Measurements from ENCODE around the gene SEC24C.

The SEC24C gene

DNA sequence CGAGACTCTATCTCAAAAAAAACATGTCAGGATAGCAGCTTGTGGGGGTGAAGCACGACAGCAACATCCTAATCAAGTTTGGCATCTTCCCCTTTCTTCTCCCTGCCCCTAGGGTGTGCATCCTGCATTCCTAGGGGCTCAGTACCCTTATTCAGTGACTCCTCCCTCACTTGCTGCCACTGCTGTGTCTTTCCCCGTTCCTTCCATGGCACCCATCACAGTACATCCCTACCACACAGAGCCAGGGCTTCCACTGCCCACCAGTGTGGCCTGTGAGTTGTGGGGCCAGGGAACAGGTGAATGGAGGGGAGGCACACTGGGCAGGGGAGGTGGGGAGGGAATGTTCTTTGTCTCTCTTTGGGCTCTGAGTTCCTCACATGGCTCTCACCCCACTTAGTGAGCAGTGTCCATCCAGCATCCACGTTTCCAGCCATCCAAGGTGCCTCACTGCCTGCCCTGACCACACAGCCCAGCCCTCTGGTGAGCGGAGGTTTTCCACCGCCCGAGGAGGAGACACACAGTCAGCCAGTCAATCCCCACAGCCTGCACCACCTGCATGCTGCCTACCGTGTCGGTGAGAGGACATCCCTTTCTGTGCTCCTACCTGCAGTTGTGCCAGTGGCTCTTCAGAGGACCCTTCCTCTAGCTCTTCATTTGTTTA lies 55.9 kb downstream of the SEC24C start:
- no peak overlapping the region for H3K4me3 ChIP-seq (replicated peaks in 1 of 2; ENCODE audit: low read depth in 2 of 2, low read length in 2 of 2)
- TF ChIP-seq, protein P1, sequence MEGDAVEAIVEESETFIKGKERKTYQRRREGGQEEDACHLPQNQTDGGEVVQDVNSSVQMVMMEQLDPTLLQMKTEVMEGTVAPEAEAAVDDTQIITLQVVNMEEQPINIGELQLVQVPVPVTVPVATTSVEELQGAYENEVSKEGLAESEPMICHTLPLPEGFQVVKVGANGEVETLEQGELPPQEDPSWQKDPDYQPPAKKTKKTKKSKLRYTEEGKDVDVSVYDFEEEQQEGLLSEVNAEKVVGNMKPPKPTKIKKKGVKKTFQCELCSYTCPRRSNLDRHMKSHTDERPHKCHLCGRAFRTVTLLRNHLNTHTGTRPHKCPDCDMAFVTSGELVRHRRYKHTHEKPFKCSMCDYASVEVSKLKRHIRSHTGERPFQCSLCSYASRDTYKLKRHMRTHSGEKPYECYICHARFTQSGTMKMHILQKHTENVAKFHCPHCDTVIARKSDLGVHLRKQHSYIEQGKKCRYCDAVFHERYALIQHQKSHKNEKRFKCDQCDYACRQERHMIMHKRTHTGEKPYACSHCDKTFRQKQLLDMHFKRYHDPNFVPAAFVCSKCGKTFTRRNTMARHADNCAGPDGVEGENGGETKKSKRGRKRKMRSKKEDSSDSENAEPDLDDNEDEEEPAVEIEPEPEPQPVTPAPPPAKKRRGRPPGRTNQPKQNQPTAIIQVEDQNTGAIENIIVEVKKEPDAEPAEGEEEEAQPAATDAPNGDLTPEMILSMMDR (IDR thresholded peaks at IDR 0.05; ENCODE audit: low read depth, low read length): no peak
- no peak for DNase-seq (ENCODE audit: low read depth in 2 of 2)

- H3K4me3 ChIP-seq (replicated peaks in 1 of 2; ENCODE audit: low read depth in 2 of 2, low read length in 2 of 2): no peak overlapping the region
- DNase-seq (ENCODE audit: low read depth in 2 of 2): no peak
- TF ChIP-seq, protein P1 (IDR thresholded peaks at IDR 0.05; ENCODE audit: low read depth, low read length): no peak
These were observed 56.5 kb downstream of the SEC24C start for GRCh38 chr10:73800560-73801252.

- TF ChIP-seq, protein P1 (IDR thresholded peaks at IDR 0.05; ENCODE audit: low read depth, low read length): no peak
- H3K4me3 ChIP-seq (replicated peaks in 1 of 2; ENCODE audit: low read depth in 2 of 2, low read length in 2 of 2): no peak overlapping the region
- DNase-seq (ENCODE audit: low read depth in 2 of 2): no peak
These were observed 57.0 kb downstream of the SEC24C start for GRCh38 chr10:73801253-73801590.

DNA sequence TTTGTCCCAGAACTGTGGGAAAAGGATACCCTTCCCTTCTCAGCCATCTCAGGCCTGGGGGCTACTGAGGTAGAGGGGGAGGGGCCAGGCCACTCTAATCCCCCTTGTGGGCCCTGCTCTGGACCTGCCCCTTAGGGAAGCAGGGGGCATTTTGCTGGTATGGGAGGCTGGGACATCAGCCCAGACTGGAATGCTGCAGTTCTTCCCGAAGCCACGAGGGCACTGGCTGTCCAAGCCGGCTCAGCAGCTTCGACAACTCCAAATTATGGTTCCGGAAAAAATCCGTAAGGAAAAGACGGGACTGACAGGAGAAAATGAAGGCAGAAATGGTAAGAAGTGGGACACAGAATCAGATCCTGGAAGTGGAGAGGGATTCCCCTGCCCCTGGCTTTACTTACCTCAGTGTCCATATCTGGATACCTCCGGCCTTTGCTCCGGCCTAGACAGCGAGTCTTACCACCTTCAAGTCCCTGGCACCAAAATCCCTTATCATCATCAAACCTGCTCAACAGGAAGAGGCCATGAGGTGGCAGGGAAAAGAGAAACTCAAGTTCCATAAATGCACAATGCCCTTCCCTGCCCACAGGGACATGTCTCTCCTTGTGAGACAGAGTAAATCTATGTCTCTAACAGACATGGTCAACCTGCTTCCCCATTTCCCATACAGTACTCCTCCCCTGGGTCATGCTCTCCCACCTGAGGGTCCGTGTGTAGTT lies 58.3 kb downstream of the SEC24C start:
- H3K4me3 ChIP-seq (replicated peaks in 1 of 2; ENCODE audit: low read depth in 2 of 2, low read length in 2 of 2): no peak overlapping the region
- TF ChIP-seq, protein P1 (IDR thresholded peaks at IDR 0.05; ENCODE audit: low read depth, low read length): peak; percentile 23
- DNase-seq (ENCODE audit: low read depth in 2 of 2): no peak

GRCh38 chr10:73803680-73804286 lies 59.6 kb downstream of the SEC24C start:
- no peak for DNase-seq (ENCODE audit: low read depth in 2 of 2)
- TF ChIP-seq, protein P1 (IDR thresholded peaks at IDR 0.05; ENCODE audit: low read depth, low read length): no peak
- H3K4me3 ChIP-seq (replicated peaks in 1 of 2; ENCODE audit: low read depth in 2 of 2, low read length in 2 of 2): no peak overlapping the region

GRCh38 chr10:73806176-73806950 lies 62.2 kb downstream of the SEC24C start:
- no peak for DNase-seq (ENCODE audit: low read depth in 2 of 2)
- TF ChIP-seq, protein P1 (IDR thresholded peaks at IDR 0.05; ENCODE audit: low read depth, low read length): no peak
- no peak overlapping the region for H3K4me3 ChIP-seq (replicated peaks in 1 of 2; ENCODE audit: low read depth in 2 of 2, low read length in 2 of 2)
